ENCODE data around the gene DDR1.
"Not testable (repeated sequence)": the region's sequence is repeated elsewhere in the genome, so short reads cannot be mapped to it uniquely, and the experiment has no call there.

Gene DDR1

GRCh38 chr6:30852459-30852858 lies 31.9 kb upstream of the DDR1 start:
- not testable (repeated sequence) for H3K9ac ChIP-seq (ENCODE audit: low read depth in 1 of 2, low read length in 2 of 2); H3K27ac ChIP-seq (ENCODE audit: low read depth, low read length); H3K36me3 ChIP-seq (ENCODE audit: control insufficient read depth in 1 of 2, insufficient read depth in 2 of 2, low read length in 2 of 2); H3K4me3 ChIP-seq (ENCODE audit: low read depth in 1 of 2, low read length in 2 of 2); H3K9me3 ChIP-seq (ENCODE audit: control insufficient read depth in 1 of 2, low read length in 2 of 2); H3K27me3 ChIP-seq (ENCODE audit: control insufficient read depth in 1 of 2, insufficient read depth in 2 of 2, low read length in 2 of 2)
- peaks cover 11 to 13% of the 10 kb centered on the region in 2 donors for H3K4me1 ChIP-seq (ENCODE audit: control insufficient read depth in 1 of 2, insufficient read depth in 2 of 2, low read length in 2 of 2)

GRCh38 chr6:30854285-30855040 lies 29.9 kb upstream of the DDR1 start:
- H3K36me3 ChIP-seq (ENCODE audit: control insufficient read depth in 1 of 2, insufficient read depth in 2 of 2, low read length in 2 of 2): no peaks in the 10 kb centered on the region
- H3K9ac ChIP-seq (ENCODE audit: low read depth in 1 of 2, low read length in 2 of 2): no peak overlapping the region
- H3K4me3 ChIP-seq (ENCODE audit: low read depth in 1 of 2, low read length in 2 of 2): no peak overlapping the region
- H3K4me1 ChIP-seq (ENCODE audit: control insufficient read depth in 1 of 2, insufficient read depth in 2 of 2, low read length in 2 of 2): peaks cover 11 to 13% of the 10 kb centered on the region in 2 donors
- no peak overlapping the region for H3K27ac ChIP-seq (ENCODE audit: low read depth, low read length)
- no peaks in the 10 kb centered on the region for H3K27me3 ChIP-seq (ENCODE audit: control insufficient read depth in 1 of 2, insufficient read depth in 2 of 2, low read length in 2 of 2)
- H3K9me3 ChIP-seq (ENCODE audit: control insufficient read depth in 1 of 2, low read length in 2 of 2): peaks cover 7% of the 10 kb centered on the region in 2 donors

DNA sequence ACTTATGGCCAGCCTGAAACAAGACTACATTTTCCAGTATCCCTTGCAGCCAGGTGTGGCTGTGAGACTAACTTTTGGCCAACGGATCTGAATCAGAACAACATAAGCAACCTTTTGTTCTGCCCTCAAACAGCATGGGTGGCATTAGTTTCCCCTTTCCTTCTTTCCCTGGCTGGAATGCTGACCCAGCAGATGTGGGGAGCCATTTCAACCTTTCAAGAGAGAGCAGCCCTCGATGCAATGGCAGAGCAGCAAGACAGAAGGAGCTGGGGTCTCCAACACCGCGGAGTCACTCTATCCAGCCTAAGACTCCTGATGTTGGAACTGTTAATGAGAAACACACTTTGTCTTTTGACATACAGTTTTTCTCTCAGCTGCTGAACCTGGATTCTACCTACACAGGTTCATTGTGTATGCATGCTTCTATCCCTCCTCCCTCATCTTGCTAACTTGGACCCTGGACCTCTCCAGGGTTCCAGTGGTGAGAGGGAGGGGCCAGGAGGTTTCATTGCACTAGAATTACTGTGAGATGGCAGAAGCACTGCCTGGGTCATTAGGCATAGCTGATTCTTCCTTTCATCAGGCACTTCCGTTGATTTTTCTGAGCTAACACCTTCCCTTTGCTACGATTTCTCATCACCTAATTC lies 28.8 kb upstream of the DDR1 start:
- peaks cover 11 to 13% of the 10 kb centered on the region in 2 donors for H3K4me1 ChIP-seq (ENCODE audit: control insufficient read depth in 1 of 2, insufficient read depth in 2 of 2, low read length in 2 of 2)
- H3K9ac ChIP-seq (ENCODE audit: low read depth in 1 of 2, low read length in 2 of 2): no peak overlapping the region
- no peak overlapping the region for H3K27ac ChIP-seq (ENCODE audit: low read depth, low read length)
- no peaks in the 10 kb centered on the region for H3K27me3 ChIP-seq (ENCODE audit: control insufficient read depth in 1 of 2, insufficient read depth in 2 of 2, low read length in 2 of 2)
- H3K36me3 ChIP-seq (ENCODE audit: control insufficient read depth in 1 of 2, insufficient read depth in 2 of 2, low read length in 2 of 2): no peaks in the 10 kb centered on the region
- peaks cover 7 to 11% of the 10 kb centered on the region in 2 donors for H3K9me3 ChIP-seq (ENCODE audit: control insufficient read depth in 1 of 2, low read length in 2 of 2)
- no peak overlapping the region for H3K4me3 ChIP-seq (ENCODE audit: low read depth in 1 of 2, low read length in 2 of 2)

DNA sequence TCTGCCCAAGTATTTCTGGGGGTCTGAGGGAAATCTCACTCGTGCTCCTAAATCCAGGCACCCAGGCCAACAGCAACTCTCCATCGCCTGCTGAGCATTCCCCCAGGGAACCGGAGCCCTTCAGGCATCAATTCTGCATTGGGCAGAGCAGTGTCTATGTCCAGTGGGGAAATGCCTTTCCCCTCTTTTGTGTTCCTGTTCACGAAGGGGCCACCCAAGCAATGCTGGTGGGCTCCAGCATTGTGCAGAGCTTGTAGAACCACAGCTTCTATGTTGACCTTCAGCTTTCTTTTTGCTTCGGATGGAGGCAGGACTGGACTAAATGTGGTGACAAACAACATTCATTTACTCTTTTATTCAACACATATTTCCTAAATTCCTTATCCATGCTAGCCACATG lies 27.2 kb upstream of the DDR1 start:
- Histone ChIP-seq H3K36me3 (ENCODE audit: control insufficient read depth in 1 of 2, insufficient read depth in 2 of 2, low read length in 2 of 2) (no peaks in the 10 kb centered on the region), H3K4me3 (ENCODE audit: low read depth in 1 of 2, low read length in 2 of 2) (no peak overlapping the region), H3K9me3 (ENCODE audit: control insufficient read depth in 1 of 2, low read length in 2 of 2) (peaks cover 0 to 6% of the 10 kb centered on the region in 2 donors), H3K27me3 (ENCODE audit: control insufficient read depth in 1 of 2, insufficient read depth in 2 of 2, low read length in 2 of 2) (no peaks in the 10 kb centered on the region), H3K4me1 (ENCODE audit: control insufficient read depth in 1 of 2, insufficient read depth in 2 of 2, low read length in 2 of 2) (peaks cover 11 to 13% of the 10 kb centered on the region in 2 donors), H3K9ac (ENCODE audit: low read depth in 1 of 2, low read length in 2 of 2) (no peak overlapping the region), H3K27ac (ENCODE audit: low read depth, low read length) (no peak overlapping the region)

GRCh38 chr6:30857549-30857948 lies 26.8 kb upstream of the DDR1 start:
- no peak overlapping the region for H3K9ac ChIP-seq (ENCODE audit: low read depth in 1 of 2, low read length in 2 of 2)
- H3K27me3 ChIP-seq (ENCODE audit: control insufficient read depth in 1 of 2, insufficient read depth in 2 of 2, low read length in 2 of 2): no peaks in the 10 kb centered on the region
- peaks cover 0 to 6% of the 10 kb centered on the region in 2 donors for H3K9me3 ChIP-seq (ENCODE audit: control insufficient read depth in 1 of 2, low read length in 2 of 2)
- H3K27ac ChIP-seq (ENCODE audit: low read depth, low read length): no peak overlapping the region
- peaks cover 11 to 13% of the 10 kb centered on the region in 2 donors for H3K4me1 ChIP-seq (ENCODE audit: control insufficient read depth in 1 of 2, insufficient read depth in 2 of 2, low read length in 2 of 2)
- no peak overlapping the region for H3K4me3 ChIP-seq (ENCODE audit: low read depth in 1 of 2, low read length in 2 of 2)
- H3K36me3 ChIP-seq (ENCODE audit: control insufficient read depth in 1 of 2, insufficient read depth in 2 of 2, low read length in 2 of 2): no peaks in the 10 kb centered on the region

GRCh38 chr6:30859726-30860125 lies 24.6 kb upstream of the DDR1 start:
- H3K4me3 ChIP-seq (ENCODE audit: low read depth in 1 of 2, low read length in 2 of 2); H3K9me3 ChIP-seq (ENCODE audit: control insufficient read depth in 1 of 2, low read length in 2 of 2); H3K9ac ChIP-seq (ENCODE audit: low read depth in 1 of 2, low read length in 2 of 2); H3K27me3 ChIP-seq (ENCODE audit: control insufficient read depth in 1 of 2, insufficient read depth in 2 of 2, low read length in 2 of 2); H3K36me3 ChIP-seq (ENCODE audit: control insufficient read depth in 1 of 2, insufficient read depth in 2 of 2, low read length in 2 of 2); H3K27ac ChIP-seq (ENCODE audit: low read depth, low read length): not testable (repeated sequence)
- peaks cover 11 to 13% of the 10 kb centered on the region in 2 donors for H3K4me1 ChIP-seq (ENCODE audit: control insufficient read depth in 1 of 2, insufficient read depth in 2 of 2, low read length in 2 of 2)

- Histone ChIP-seq H3K27ac (ENCODE audit: low read depth, low read length) (no peak overlapping the region), H3K9me3 (ENCODE audit: control insufficient read depth in 1 of 2, low read length in 2 of 2) (peaks cover 0 to 6% of the 10 kb centered on the region in 2 donors), H3K9ac (ENCODE audit: low read depth in 1 of 2, low read length in 2 of 2) (no peak overlapping the region), H3K36me3 (ENCODE audit: control insufficient read depth in 1 of 2, insufficient read depth in 2 of 2, low read length in 2 of 2) (no peaks in the 10 kb centered on the region), H3K27me3 (ENCODE audit: control insufficient read depth in 1 of 2, insufficient read depth in 2 of 2, low read length in 2 of 2) (peaks cover 0 to 5% of the 10 kb centered on the region in 2 donors), H3K4me1 (ENCODE audit: control insufficient read depth in 1 of 2, insufficient read depth in 2 of 2, low read length in 2 of 2) (peaks cover 0 to under 1% of the 10 kb centered on the region in 2 donors), H3K4me3 (ENCODE audit: low read depth in 1 of 2, low read length in 2 of 2) (no peak overlapping the region)
These were observed 22.9 kb upstream of the DDR1 start for GRCh38 chr6:30861257-30862048.

GRCh38 chr6:30862156-30862875 lies 22.0 kb upstream of the DDR1 start:
- H3K36me3 ChIP-seq (ENCODE audit: control insufficient read depth in 1 of 2, insufficient read depth in 2 of 2, low read length in 2 of 2): no peaks in the 10 kb centered on the region
- peaks cover 0 to 5% of the 10 kb centered on the region in 2 donors for H3K27me3 ChIP-seq (ENCODE audit: control insufficient read depth in 1 of 2, insufficient read depth in 2 of 2, low read length in 2 of 2)
- no peak overlapping the region for H3K4me3 ChIP-seq (ENCODE audit: low read depth in 1 of 2, low read length in 2 of 2)
- H3K27ac ChIP-seq (ENCODE audit: low read depth, low read length): no peak overlapping the region
- H3K9me3 ChIP-seq (ENCODE audit: control insufficient read depth in 1 of 2, low read length in 2 of 2): peaks cover 0 to 6% of the 10 kb centered on the region in 2 donors
- H3K9ac ChIP-seq (ENCODE audit: low read depth in 1 of 2, low read length in 2 of 2): no peak overlapping the region
- H3K4me1 ChIP-seq (ENCODE audit: control insufficient read depth in 1 of 2, insufficient read depth in 2 of 2, low read length in 2 of 2): no peaks in the 10 kb centered on the region

DNA sequence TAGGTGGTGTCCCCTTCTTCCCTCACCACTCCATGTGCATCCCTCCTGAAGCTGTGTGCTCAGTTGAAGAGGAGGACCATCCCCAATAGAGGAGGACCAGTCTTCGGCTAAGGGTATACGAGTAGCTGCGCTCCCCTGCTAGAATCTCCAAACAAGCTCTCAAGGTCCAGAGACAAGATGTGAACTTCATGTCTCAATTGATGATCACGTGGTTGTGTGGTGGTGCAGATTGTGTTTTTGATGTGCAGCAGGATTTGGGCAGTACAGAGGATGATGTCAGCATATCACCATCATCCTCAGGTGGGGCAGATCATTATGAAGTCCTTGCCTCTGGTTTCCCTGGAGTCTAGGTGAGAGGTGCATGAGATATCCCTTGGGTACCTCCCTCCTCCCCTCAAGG lies 20.0 kb upstream of the DDR1 start:
- no peaks in the 10 kb centered on the region for H3K4me1 ChIP-seq (ENCODE audit: control insufficient read depth in 1 of 2, insufficient read depth in 2 of 2, low read length in 2 of 2)
- H3K27ac ChIP-seq (ENCODE audit: low read depth, low read length): no peak overlapping the region
- H3K9me3 ChIP-seq (ENCODE audit: control insufficient read depth in 1 of 2, low read length in 2 of 2): peaks cover 4 to 5% of the 10 kb centered on the region in 2 donors
- H3K4me3 ChIP-seq (ENCODE audit: low read depth in 1 of 2, low read length in 2 of 2): no peak overlapping the region
- H3K9ac ChIP-seq (ENCODE audit: low read depth in 1 of 2, low read length in 2 of 2): no peak overlapping the region
- H3K27me3 ChIP-seq (ENCODE audit: control insufficient read depth in 1 of 2, insufficient read depth in 2 of 2, low read length in 2 of 2): peaks cover 0 to 5% of the 10 kb centered on the region in 2 donors
- H3K36me3 ChIP-seq (ENCODE audit: control insufficient read depth in 1 of 2, insufficient read depth in 2 of 2, low read length in 2 of 2): no peaks in the 10 kb centered on the region

Data from duodenal mucosa (tissue), 2 donors.